ENCODE results near the gene ATIC. TPM values are rescaled to one million over a fixed set of nuclear protein-coding genes. Genes with fewer than 3 reads are reported as not detected.

The ATIC gene
- polyA plus RNA-seq, 5 donors, result 77.2 to 101 (median 91.6) TPM

- DNase-seq, result no peak
Measured at GRCh38 chr2:215396595-215397313, 84.9 kb downstream of the ATIC start.

- no peak for DNase-seq
Measured at GRCh38 chr2:215397632-215398341, 85.9 kb downstream of the ATIC start.

- no peak for DNase-seq
Measured at GRCh38 chr2:215399067-215399716, 87.3 kb downstream of the ATIC start.

Other genes with a start within 250 kb of the ATIC start
- under 1 TPM; 0.06 to 0.26 (median 0.08) TPM for gene ABCA12, start 173.4 kb upstream of the ATIC start, polyA plus RNA-seq (ENCODE audit: insufficient read depth in 1 of 5, insufficient read length in 5 of 5, low replicate concordance in 1 of 5)
- 1,000 to 10,000 TPM; 1,474 to 1,880 (median 1,700) TPM for gene FN1, start 124.0 kb downstream of the ATIC start, polyA plus RNA-seq (ENCODE audit: insufficient read depth in 1 of 5, insufficient read length in 5 of 5, low replicate concordance in 1 of 5)